NCI-H446 (cell line): Measurements from ENCODE around the gene PDLIM3.
"Not testable (repeated sequence)": the region's sequence is repeated elsewhere in the genome, so short reads cannot be mapped to it uniquely, and the experiment has no call there.

Experiments
- DNase-seq, 2 experiments: peaks; one replicate each; lab custom pipeline; 2025; lab: John Stamatoyannopoulos, UW

PDLIM3 gene

GRCh38 chr4:185552254-185552653 lies 16.9 kb upstream of the PDLIM3 start:
- DNase-seq = no peak

GRCh38 chr4:185550933-185551332 lies 15.6 kb upstream of the PDLIM3 start:
- peak in 1 of 2 experiments; percentile 13 for DNase-seq

- DNase-seq = no peak
Observed at GRCh38 chr4:185549095-185549639, 13.9 kb upstream of the PDLIM3 start.

- no peak for DNase-seq
Observed at GRCh38 chr4:185548587-185548986, 13.3 kb upstream of the PDLIM3 start.

GRCh38 chr4:185546335-185546734 lies 11.0 kb upstream of the PDLIM3 start:
- DNase-seq = no peak

- DNase-seq = no peak
Observed at GRCh38 chr4:185542626-185543315, 7.5 kb upstream of the PDLIM3 start.

GRCh38 chr4:185541251-185541727 lies 6.0 kb upstream of the PDLIM3 start:
- DNase-seq = no peak

- no peak for DNase-seq
Observed at GRCh38 chr4:185540487-185541120, 5.3 kb upstream of the PDLIM3 start.

GRCh38 chr4:185540040-185540439 lies 4.7 kb upstream of the PDLIM3 start:
- DNase-seq = no peak

- DNase-seq = no peak
Observed at GRCh38 chr4:185538806-185539205, 3.5 kb upstream of the PDLIM3 start.

GRCh38 chr4:185536411-185536709 lies 1.1 kb upstream of the PDLIM3 start:
- DNase-seq = no peak

- no peak for DNase-seq
Observed at GRCh38 chr4:185535612-185536410, 504 bp upstream of the PDLIM3 start.

- DNase-seq = no peak
Observed at GRCh38 chr4:185534511-185534865, 819 bp downstream of the PDLIM3 start.

- DNase-seq = no peak
Observed at GRCh38 chr4:185532795-185533324, 2.4 kb downstream of the PDLIM3 start.

GRCh38 chr4:185532293-185532692 lies 3.0 kb downstream of the PDLIM3 start:
- DNase-seq = no peak

- DNase-seq = not testable (repeated sequence)
Observed at GRCh38 chr4:185531654-185532053, 3.7 kb downstream of the PDLIM3 start.

GRCh38 chr4:185529413-185529812 lies 5.9 kb downstream of the PDLIM3 start:
- no peak for DNase-seq

- no peak for DNase-seq
Observed at GRCh38 chr4:185524888-185525863, 10.1 kb downstream of the PDLIM3 start.

GRCh38 chr4:185523862-185524261 lies 11.4 kb downstream of the PDLIM3 start:
- DNase-seq = no peak

- no peak for DNase-seq
Observed at GRCh38 chr4:185522451-185522850, 12.9 kb downstream of the PDLIM3 start.

- no peak for DNase-seq
Observed at GRCh38 chr4:185520119-185520518, 15.2 kb downstream of the PDLIM3 start.
